Endothelial cell of umbilical vein (primary cell): ENCODE data around the gene LAMB4.

ENCODE experiments used
- CTCF ChIP-seq, 2 donors: IDR thresholded peaks; 1 replicate in 1 of 2; 2 replicates in 1 of 2; pipeline ENCODE4 v1.5.1; 2011; ENCODE audit warnings: low read length in 2 of 2, mild to moderate bottlenecking in 2 of 2, moderate library complexity in 2 of 2, control low read depth in 1 of 2, inconsistent platforms in 1 of 2, low read depth in 1 of 2; ENCODE audit not compliant: insufficient read depth in 1 of 2; ENCODE audit errors: extremely low read depth in 1 of 2
- POLR2AphosphoS5 ChIP-seq: IDR thresholded peaks from 2 replicates; pipeline ENCODE4 v1.6.1; 2012; ENCODE audit warnings: low read depth, mild to moderate bottlenecking, control low read depth, low read length, moderate library complexity; ENCODE audit not compliant: insufficient read depth

GRCh38 chr7:108069646-108070045, 60.5 kb downstream of the LAMB4 start:
- TF ChIP-seq CTCF (IDR thresholded peaks at IDR 0.05; ENCODE audit: extremely low read depth in 1 of 2, insufficient read depth in 1 of 2, low read depth in 1 of 2, low read length in 2 of 2) (no peak), POLR2AphosphoS5 (no peak)
